ENCODE measurements around the gene USP2. TPM values are rescaled to one million over a fixed set of nuclear protein-coding genes. Genes with fewer than 3 reads are reported as not detected.
A peak's percentile ranks its signal among the peaks of the same experiment; 100 is the strongest.

USP2 gene
- total RNA-seq, 2 donors from 2014 or later, result 2.3 to 10.8 TPM

DNA sequence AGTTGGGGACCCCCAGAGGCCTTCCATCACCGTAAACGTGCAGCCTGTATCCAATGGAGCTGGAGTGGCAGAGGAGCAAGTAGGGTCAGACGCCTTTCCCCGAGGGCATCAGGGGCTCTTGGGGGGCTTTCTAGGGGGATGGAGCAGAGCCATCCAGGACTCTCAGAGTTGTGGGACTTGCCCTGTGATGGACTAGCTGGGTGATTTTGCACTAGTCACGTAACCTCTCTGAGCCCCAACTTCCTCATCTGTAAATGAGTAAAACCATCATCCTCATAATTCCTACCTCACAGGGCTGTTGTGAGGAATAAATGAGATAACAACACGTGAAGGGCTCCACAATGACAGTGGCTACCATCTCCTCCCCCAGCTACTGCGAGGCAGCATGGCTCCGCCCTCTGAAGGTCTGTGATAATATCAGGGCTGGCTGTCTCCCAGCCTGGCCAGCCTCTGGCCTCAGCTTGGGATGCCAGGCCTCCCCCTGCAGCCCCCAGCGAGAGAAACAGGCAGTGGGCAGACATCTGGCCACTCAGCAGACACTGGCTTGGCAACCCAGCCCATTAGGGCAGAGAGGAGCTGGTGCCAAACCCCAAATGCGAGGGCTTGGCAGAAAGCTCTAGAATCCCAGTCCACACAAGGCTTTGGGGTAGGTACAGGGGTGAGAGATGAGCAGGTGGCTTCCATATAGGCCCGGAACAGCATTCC lies 6.7 kb downstream of the USP2 start:
- Histone ChIP-seq H3K36me3 (no peaks in the 10 kb centered on the region), H3K4me1 (replicated peaks) (peaks cover 12% of the 10 kb centered on the region), H3K27ac (peak overlapping the region; percentile 77 to 80), H3K27me3 (replicated peaks; ENCODE audit: insufficient read depth) (no peaks in the 10 kb centered on the region), H3K9me3 (no peaks in the 10 kb centered on the region), H3K4me3 (no peak overlapping the region)
- intact Hi-C loops (cut with DNase I), result loop anchor here (2.0 to 10.0 kb wide), 3 partner anchors 18 to 360 kb away; partner anchors contain the start of gene MCAM
- WGBS, result 28% methylated on average over 11 of the region's 11 CpGs
- TF ChIP-seq POLR2AphosphoS5 (IDR thresholded peaks at IDR 0.05), result no peak
- no peak for TF ChIP-seq POLR2A (IDR thresholded peaks at IDR 0.05)
- no peak for TF ChIP-seq CTCF (IDR thresholded peaks at IDR 0.05)
- DNase-seq (ENCODE audit: low spot score), result no peak

GRCh38 chr11:119373921-119374631 lies 7.4 kb downstream of the USP2 start:
- TF ChIP-seq CTCF (IDR thresholded peaks at IDR 0.05), result peak; percentile 59 to 89 (median 74)
- no peak for TF ChIP-seq POLR2A (IDR thresholded peaks at IDR 0.05)
- peak; percentile 33 for TF ChIP-seq POLR2AphosphoS5 (IDR thresholded peaks at IDR 0.05)
- Histone ChIP-seq H3K9me3 (no peaks in the 10 kb centered on the region), H3K27ac (peak overlapping the region; percentile 77 to 80), H3K36me3 (no peaks in the 10 kb centered on the region), H3K4me3 (no peak overlapping the region), H3K4me1 (replicated peaks) (peaks cover 12% of the 10 kb centered on the region), H3K27me3 (replicated peaks; ENCODE audit: insufficient read depth) (no peaks in the 10 kb centered on the region)
- intact Hi-C loops (cut with DNase I), result loop anchor here (2.0 to 10.0 kb wide), 3 partner anchors 17 to 361 kb away; partner anchors contain the start of gene MCAM
- WGBS, result 34% methylated on average over 5 of the region's 5 CpGs
- peak; percentile 55 for DNase-seq (ENCODE audit: low spot score)

- Histone ChIP-seq H3K4me1 (replicated peaks) (peaks cover 12% of the 10 kb centered on the region), H3K27me3 (replicated peaks; ENCODE audit: insufficient read depth) (no peaks in the 10 kb centered on the region), H3K36me3 (no peaks in the 10 kb centered on the region), H3K9me3 (no peaks in the 10 kb centered on the region), H3K27ac (no peak overlapping the region), H3K4me3 (no peak overlapping the region)
- DNase-seq (ENCODE audit: low spot score), result no peak
- 82% methylated on average over 23 of the region's 23 CpGs for WGBS
- TF ChIP-seq POLR2A (IDR thresholded peaks at IDR 0.05) (no peak), CTCF (IDR thresholded peaks at IDR 0.05) (no peak), POLR2AphosphoS5 (IDR thresholded peaks at IDR 0.05) (no peak)
- intact Hi-C loops (cut with DNase I), result loop anchor here (10.0 kb wide), 1 partner anchor 362 kb away; no protein-coding TSS in a partner anchor
These were observed 8.2 kb downstream of the USP2 start for GRCh38 chr11:119373059-119373920.

GRCh38 chr11:119372260-119373058 lies 9.0 kb downstream of the USP2 start:
- TF ChIP-seq CTCF (IDR thresholded peaks at IDR 0.05) (no peak), POLR2A (IDR thresholded peaks at IDR 0.05) (no peak), POLR2AphosphoS5 (IDR thresholded peaks at IDR 0.05) (no peak)
- Histone ChIP-seq H3K36me3 (no peaks in the 10 kb centered on the region), H3K4me3 (no peak overlapping the region), H3K9me3 (no peaks in the 10 kb centered on the region), H3K4me1 (replicated peaks) (peaks cover 12% of the 10 kb centered on the region), H3K27ac (no peak overlapping the region), H3K27me3 (replicated peaks; ENCODE audit: insufficient read depth) (no peaks in the 10 kb centered on the region)
- intact Hi-C loops (cut with DNase I), result loop anchor here (10.0 kb wide), 1 partner anchor 362 kb away; no protein-coding TSS in a partner anchor
- 92% methylated on average over 26 of the region's 26 CpGs for WGBS
- no peak for DNase-seq (ENCODE audit: low spot score)
